ENCODE data around the gene RFFL.

- TF ChIP-seq CTCF (IDR thresholded peaks at IDR 0.05) (no peak), POLR2A (IDR thresholded peaks at IDR 0.05) (no peak)
Observed at GRCh38 chr17:35062308-35062707, 1.2 kb downstream of the RFFL start.
